ENCODE results near the gene UIMC1. TPM values are rescaled to one million over a fixed set of nuclear protein-coding genes. Genes with fewer than 3 reads are reported as not detected.

Gene UIMC1
- total RNA-seq, 1 donor from 2014 or later = 34.2 TPM

DNA sequence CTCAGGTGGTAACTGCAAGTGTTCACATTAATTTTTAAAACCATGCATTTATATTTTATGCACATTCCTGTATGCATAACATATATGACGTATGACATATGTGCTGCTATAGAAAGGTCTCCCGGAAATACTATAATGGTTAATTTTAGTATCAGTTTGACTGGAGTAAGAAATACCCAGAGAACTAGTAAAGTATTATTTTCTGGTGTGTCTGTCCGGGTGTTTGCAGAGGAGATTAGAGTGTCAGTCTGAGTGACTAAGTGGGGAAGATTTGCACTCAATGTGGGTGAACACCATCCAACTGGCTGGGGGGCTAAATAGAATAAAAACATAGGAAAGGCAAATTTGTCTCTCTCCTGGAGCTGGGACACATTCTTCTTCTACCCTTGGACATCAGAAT lies 26.9 kb downstream of the UIMC1 start:
- no peaks in the 10 kb centered on the region for H3K9me3 Mint-ChIP-seq (ENCODE audit: low read depth)
- no peak overlapping the region for H3K4me3 Mint-ChIP-seq (ENCODE audit: unreplicated experiment)
- DNase-seq (ENCODE audit: low spot score) = no peak
- TF ChIP-seq, protein P1, sequence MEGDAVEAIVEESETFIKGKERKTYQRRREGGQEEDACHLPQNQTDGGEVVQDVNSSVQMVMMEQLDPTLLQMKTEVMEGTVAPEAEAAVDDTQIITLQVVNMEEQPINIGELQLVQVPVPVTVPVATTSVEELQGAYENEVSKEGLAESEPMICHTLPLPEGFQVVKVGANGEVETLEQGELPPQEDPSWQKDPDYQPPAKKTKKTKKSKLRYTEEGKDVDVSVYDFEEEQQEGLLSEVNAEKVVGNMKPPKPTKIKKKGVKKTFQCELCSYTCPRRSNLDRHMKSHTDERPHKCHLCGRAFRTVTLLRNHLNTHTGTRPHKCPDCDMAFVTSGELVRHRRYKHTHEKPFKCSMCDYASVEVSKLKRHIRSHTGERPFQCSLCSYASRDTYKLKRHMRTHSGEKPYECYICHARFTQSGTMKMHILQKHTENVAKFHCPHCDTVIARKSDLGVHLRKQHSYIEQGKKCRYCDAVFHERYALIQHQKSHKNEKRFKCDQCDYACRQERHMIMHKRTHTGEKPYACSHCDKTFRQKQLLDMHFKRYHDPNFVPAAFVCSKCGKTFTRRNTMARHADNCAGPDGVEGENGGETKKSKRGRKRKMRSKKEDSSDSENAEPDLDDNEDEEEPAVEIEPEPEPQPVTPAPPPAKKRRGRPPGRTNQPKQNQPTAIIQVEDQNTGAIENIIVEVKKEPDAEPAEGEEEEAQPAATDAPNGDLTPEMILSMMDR (IDR thresholded peaks at IDR 0.05) = no peak
- peaks cover 16% of the 10 kb centered on the region for H3K36me3 Mint-ChIP-seq (ENCODE audit: low read depth)
- no peak overlapping the region for H3K27ac Mint-ChIP-seq (ENCODE audit: unreplicated experiment)
- H3K4me1 Mint-ChIP-seq (ENCODE audit: low read depth) = peaks cover 4% of the 10 kb centered on the region
- no peaks in the 10 kb centered on the region for H3K27me3 Mint-ChIP-seq (ENCODE audit: low read depth)

DNA sequence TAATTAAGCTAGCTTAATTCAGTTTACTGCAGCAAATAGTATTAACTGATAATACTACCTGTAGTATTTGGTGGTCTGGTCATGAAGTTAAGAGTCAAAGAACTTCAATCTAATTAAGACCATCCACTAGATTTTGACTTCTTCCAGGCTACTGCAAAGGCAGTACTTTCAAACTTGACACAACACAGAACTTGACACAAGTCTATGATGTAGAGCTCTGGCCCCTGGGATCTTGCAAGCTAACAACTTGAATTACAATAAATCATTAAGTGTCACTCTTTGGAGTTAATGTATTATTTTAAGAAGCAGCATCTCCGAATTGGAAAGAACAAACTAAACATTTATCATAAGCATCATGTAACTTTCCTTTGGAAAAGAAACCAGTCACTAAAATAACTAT lies 40.9 kb downstream of the UIMC1 start:
- peaks cover 15% of the 10 kb centered on the region for H3K36me3 Mint-ChIP-seq (ENCODE audit: low read depth)

DNA sequence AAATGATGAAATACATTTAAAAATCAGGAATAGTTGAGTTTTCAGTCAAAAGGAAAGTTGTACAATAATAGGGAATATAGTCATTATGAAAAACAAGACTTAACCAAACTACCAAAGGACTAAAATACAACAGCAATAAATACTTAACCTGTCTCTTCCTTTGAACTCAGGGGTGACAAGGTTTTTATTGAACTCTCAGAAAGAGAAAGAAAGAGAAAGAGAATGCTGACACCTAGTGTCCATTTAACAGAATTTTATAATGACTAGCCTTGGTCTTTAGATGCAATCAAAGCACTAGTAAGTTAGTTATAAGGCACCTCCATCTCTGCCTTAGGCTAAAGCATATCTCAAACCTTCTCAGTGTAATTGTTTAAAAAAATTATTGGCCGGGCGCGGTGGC lies 47.5 kb downstream of the UIMC1 start:
- H3K4me1 Mint-ChIP-seq (ENCODE audit: low read depth) = peaks cover 3% of the 10 kb centered on the region
- TF ChIP-seq, protein P1 (IDR thresholded peaks at IDR 0.05) = peak; percentile 83
- H3K4me3 Mint-ChIP-seq (ENCODE audit: unreplicated experiment) = no peak overlapping the region
- peaks cover 7% of the 10 kb centered on the region for H3K36me3 Mint-ChIP-seq (ENCODE audit: low read depth)
- H3K9me3 Mint-ChIP-seq (ENCODE audit: low read depth) = no peaks in the 10 kb centered on the region
- DNase-seq (ENCODE audit: low spot score) = no peak
- H3K27ac Mint-ChIP-seq (ENCODE audit: unreplicated experiment) = no peak overlapping the region
- H3K27me3 Mint-ChIP-seq (ENCODE audit: low read depth) = no peaks in the 10 kb centered on the region

More for the DNA sequence above, 40.9 kb downstream of the UIMC1 start:
- Mint-ChIP-seq H3K27me3 (ENCODE audit: low read depth) (no peaks in the 10 kb centered on the region), H3K9me3 (ENCODE audit: low read depth) (no peaks in the 10 kb centered on the region), H3K4me3 (ENCODE audit: unreplicated experiment) (no peak overlapping the region), H3K27ac (ENCODE audit: unreplicated experiment) (no peak overlapping the region), H3K4me1 (ENCODE audit: low read depth) (no peaks in the 10 kb centered on the region)
- TF ChIP-seq, protein P1 (IDR thresholded peaks at IDR 0.05) = no peak
- no peak for DNase-seq (ENCODE audit: low spot score)

DNA sequence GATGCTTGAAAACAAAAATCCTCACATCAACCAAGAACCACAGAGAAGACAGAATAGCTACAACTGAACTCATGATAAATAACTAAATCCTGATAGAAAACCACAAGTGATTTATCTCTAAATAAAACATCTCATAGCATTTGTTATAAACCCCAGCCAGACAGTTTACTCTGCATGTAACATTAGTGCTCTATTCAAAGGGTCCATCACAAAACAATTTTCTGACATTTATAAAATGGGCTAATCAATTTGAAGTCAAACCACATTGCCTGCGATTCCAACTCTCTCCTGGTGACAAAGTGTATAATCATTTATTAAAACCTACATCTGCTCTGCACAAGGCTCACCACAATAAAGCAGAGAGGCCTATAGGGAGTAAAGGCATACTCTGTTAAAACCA lies 49.8 kb downstream of the UIMC1 start:
- DNase-seq (ENCODE audit: low spot score) = no peak
- Mint-ChIP-seq H3K27me3 (ENCODE audit: low read depth) (no peaks in the 10 kb centered on the region), H3K4me1 (ENCODE audit: low read depth) (peaks cover 3% of the 10 kb centered on the region), H3K4me3 (ENCODE audit: unreplicated experiment) (no peak overlapping the region), H3K27ac (ENCODE audit: unreplicated experiment) (no peak overlapping the region), H3K36me3 (ENCODE audit: low read depth) (peaks cover 8% of the 10 kb centered on the region), H3K9me3 (ENCODE audit: low read depth) (no peaks in the 10 kb centered on the region)
- TF ChIP-seq, protein P1 (IDR thresholded peaks at IDR 0.05) = no peak

DNA sequence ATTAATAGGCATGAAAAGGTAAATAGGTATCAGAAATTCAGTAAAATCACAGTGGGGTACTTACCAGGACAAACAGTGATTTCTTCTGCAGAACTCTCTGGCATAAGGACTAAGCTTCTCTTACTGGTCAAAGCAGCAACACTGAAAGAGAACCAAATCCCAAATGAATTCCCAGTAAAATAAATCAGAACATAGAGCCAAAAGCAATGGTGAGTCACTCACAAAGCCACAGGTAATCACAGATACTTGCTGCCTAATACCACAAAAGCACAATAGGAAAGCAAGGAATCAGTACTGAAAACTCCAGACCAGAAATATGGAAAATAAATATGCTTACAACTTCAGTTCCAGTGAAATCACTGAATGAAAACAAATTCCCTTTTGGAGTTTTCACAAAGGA lies 50.7 kb downstream of the UIMC1 start:
- H3K36me3 Mint-ChIP-seq (ENCODE audit: low read depth) = peaks cover 11% of the 10 kb centered on the region
- DNase-seq (ENCODE audit: low spot score) = no peak
- H3K27ac Mint-ChIP-seq (ENCODE audit: unreplicated experiment) = no peak overlapping the region
- no peak overlapping the region for H3K4me3 Mint-ChIP-seq (ENCODE audit: unreplicated experiment)
- H3K27me3 Mint-ChIP-seq (ENCODE audit: low read depth) = no peaks in the 10 kb centered on the region
- TF ChIP-seq, protein P1 (IDR thresholded peaks at IDR 0.05) = no peak
- no peaks in the 10 kb centered on the region for H3K9me3 Mint-ChIP-seq (ENCODE audit: low read depth)
- H3K4me1 Mint-ChIP-seq (ENCODE audit: low read depth) = peaks cover 3% of the 10 kb centered on the region

Measured in chondrocyte (in vitro differentiated cells).